ENCODE measurements around the gene GSTT4.

- TF ChIP-seq CTCF (IDR thresholded peaks at IDR 0.05), result no peak
- TF ChIP-seq POLR2A (IDR thresholded peaks at IDR 0.05), result no peak
Measured at GRCh38 chr22:24025475-24025874, 20.2 kb upstream of the GSTT4 start.
